ENCODE measurements around the gene POLDIP3. TPM values are rescaled to one million over a fixed set of nuclear protein-coding genes. Genes with fewer than 3 reads are reported as not detected.

The POLDIP3 gene
- total and polyA plus RNA-seq, 2 donors (not counting 1 experiment from before 2014, with no cell fraction given): 28.2 to 31.0 TPM

GRCh38 chr22:42643634-42644421, 29.1 kb upstream of the POLDIP3 start:
- DNase-seq (ENCODE audit: low read depth in 2 of 2): no peak
- Histone ChIP-seq H3K27me3 (ENCODE audit: control insufficient read depth, insufficient read depth, low read length) (no peaks in the 10 kb centered on the region), H3K36me3 (ENCODE audit: control insufficient read depth, insufficient read depth, low read length) (no peaks in the 10 kb centered on the region), H3K4me2 (ENCODE audit: extremely low read depth, insufficient read depth, low read length) (peak overlapping the region; percentile 21), H2AFZ (ENCODE audit: low read length) (no peak overlapping the region), H3K9me3 (ENCODE audit: control insufficient read depth, insufficient read depth, low read depth, low read length) (no peaks in the 10 kb centered on the region), H3K27ac (ENCODE audit: insufficient read depth, low read length) (peak overlapping the region; percentile 46), H3K4me3 (replicated peaks in 1 of 4; ENCODE audit: control extremely low read depth in 1 of 4, insufficient read depth in 1 of 4, low read depth in 3 of 4, low read length in 4 of 4) (no peak overlapping the region), H3K4me1 (ENCODE audit: control insufficient read depth, extremely low read depth, insufficient read depth, low read length) (peaks cover 32% of the 10 kb centered on the region), H3K9ac (ENCODE audit: insufficient read depth, low read length) (peak overlapping the region; percentile 5), H3K79me2 (ENCODE audit: control insufficient read depth, insufficient read depth, low read length) (peaks cover 87% of the 10 kb centered on the region), H4K20me1 (ENCODE audit: control insufficient read depth, extremely low read depth, insufficient read depth, low read length) (no peaks in the 10 kb centered on the region)
- TF ChIP-seq CTCF (conservative IDR thresholded peaks at IDR 0.05 in 1 of 2, IDR thresholded peaks at IDR 0.05 in 1 of 2; ENCODE audit: low read depth in 1 of 2, low read length in 2 of 2) (no peak), EZH2 (IDR thresholded peaks at IDR 0.05; ENCODE audit: low read length, missing control alignments) (no peak)

DNA sequence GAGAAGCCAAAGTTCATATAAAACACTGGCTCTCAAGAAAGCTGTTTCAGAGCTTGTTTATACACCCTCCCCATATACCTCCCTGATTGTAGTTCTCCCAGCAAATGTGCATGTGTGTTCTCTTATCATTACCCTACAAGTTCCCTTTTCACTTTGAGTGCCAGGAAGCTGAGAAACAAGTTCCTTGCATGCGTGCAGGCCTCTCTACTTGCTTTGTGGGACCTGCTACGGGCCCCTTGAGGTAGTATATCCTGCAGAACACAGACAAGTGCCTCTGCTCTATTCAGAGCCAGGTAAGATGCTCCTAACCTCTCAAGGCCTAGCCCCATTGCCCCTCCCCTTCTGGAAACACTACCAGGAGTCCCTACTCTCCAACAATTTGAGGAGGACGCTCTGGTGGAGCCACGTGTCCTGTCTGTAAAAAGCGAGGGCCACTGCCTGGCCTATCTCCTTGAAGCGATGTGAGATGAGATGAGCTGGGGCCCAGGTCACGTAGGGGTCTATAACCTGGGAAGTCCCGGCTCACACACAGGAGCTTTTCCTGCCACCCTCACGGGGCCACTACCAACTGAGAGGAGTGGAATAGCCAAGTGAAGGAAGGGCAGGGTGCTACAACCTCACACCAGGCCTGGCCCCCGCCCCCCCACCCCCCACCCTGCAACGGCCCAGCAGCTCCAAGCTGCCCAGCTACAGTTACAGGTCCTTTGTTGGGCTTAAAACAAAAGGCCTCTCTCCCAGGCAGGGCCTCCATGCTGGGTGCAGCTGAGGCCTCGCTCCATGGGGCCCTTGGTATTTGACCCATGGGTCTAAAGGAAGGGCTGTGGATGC, 28.3 kb upstream of the POLDIP3 start:
- Histone ChIP-seq H3K4me1 (ENCODE audit: control insufficient read depth, extremely low read depth, insufficient read depth, low read length) (peaks cover 29% of the 10 kb centered on the region), H3K4me2 (ENCODE audit: extremely low read depth, insufficient read depth, low read length) (no peak overlapping the region), H3K36me3 (ENCODE audit: control insufficient read depth, insufficient read depth, low read length) (no peaks in the 10 kb centered on the region), H2AFZ (ENCODE audit: low read length) (no peak overlapping the region), H3K9me3 (ENCODE audit: control insufficient read depth, insufficient read depth, low read depth, low read length) (no peaks in the 10 kb centered on the region), H3K27ac (ENCODE audit: insufficient read depth, low read length) (no peak overlapping the region), H3K79me2 (ENCODE audit: control insufficient read depth, insufficient read depth, low read length) (peaks cover 79% of the 10 kb centered on the region), H3K27me3 (ENCODE audit: control insufficient read depth, insufficient read depth, low read length) (no peaks in the 10 kb centered on the region), H3K9ac (ENCODE audit: insufficient read depth, low read length) (no peak overlapping the region), H3K4me3 (replicated peaks in 1 of 4; ENCODE audit: control extremely low read depth in 1 of 4, insufficient read depth in 1 of 4, low read depth in 3 of 4, low read length in 4 of 4) (no peak overlapping the region), H4K20me1 (ENCODE audit: control insufficient read depth, extremely low read depth, insufficient read depth, low read length) (no peaks in the 10 kb centered on the region)
- TF ChIP-seq EZH2 (IDR thresholded peaks at IDR 0.05; ENCODE audit: low read length, missing control alignments): no peak
- no peak for TF ChIP-seq CTCF (conservative IDR thresholded peaks at IDR 0.05 in 1 of 2, IDR thresholded peaks at IDR 0.05 in 1 of 2; ENCODE audit: low read depth in 1 of 2, low read length in 2 of 2)
- DNase-seq (ENCODE audit: low read depth in 2 of 2): no peak

- Histone ChIP-seq H3K9me3 (ENCODE audit: control insufficient read depth, insufficient read depth, low read depth, low read length) (no peaks in the 10 kb centered on the region), H2AFZ (ENCODE audit: low read length) (no peak overlapping the region), H3K36me3 (ENCODE audit: control insufficient read depth, insufficient read depth, low read length) (no peaks in the 10 kb centered on the region), H3K4me2 (ENCODE audit: extremely low read depth, insufficient read depth, low read length) (no peak overlapping the region), H3K9ac (ENCODE audit: insufficient read depth, low read length) (no peak overlapping the region), H3K79me2 (ENCODE audit: control insufficient read depth, insufficient read depth, low read length) (peaks cover 78% of the 10 kb centered on the region), H4K20me1 (ENCODE audit: control insufficient read depth, extremely low read depth, insufficient read depth, low read length) (no peaks in the 10 kb centered on the region), H3K4me1 (ENCODE audit: control insufficient read depth, extremely low read depth, insufficient read depth, low read length) (peaks cover 25% of the 10 kb centered on the region), H3K27me3 (ENCODE audit: control insufficient read depth, insufficient read depth, low read length) (no peaks in the 10 kb centered on the region), H3K4me3 (replicated peaks in 1 of 4; ENCODE audit: control extremely low read depth in 1 of 4, insufficient read depth in 1 of 4, low read depth in 3 of 4, low read length in 4 of 4) (no peak overlapping the region), H3K27ac (ENCODE audit: insufficient read depth, low read length) (peak overlapping the region; percentile 32)
- TF ChIP-seq CTCF (conservative IDR thresholded peaks at IDR 0.05 in 1 of 2, IDR thresholded peaks at IDR 0.05 in 1 of 2; ENCODE audit: low read depth in 1 of 2, low read length in 2 of 2) (no peak), EZH2 (IDR thresholded peaks at IDR 0.05; ENCODE audit: low read length, missing control alignments) (no peak)
- peak in 1 of 2 donors; percentile 59 for DNase-seq (ENCODE audit: low read depth in 2 of 2)
Observed at GRCh38 chr22:42641801-42642413, 27.2 kb upstream of the POLDIP3 start.
